ENCODE data around the gene FBXL7. TPM values are rescaled to one million over a fixed set of nuclear protein-coding genes. Genes with fewer than 3 reads are reported as not detected.

The FBXL7 gene
- polyA plus RNA-seq, 1 donor (not counting 4 experiments of a cell fraction or from before 2014, with no cell fraction given) = 0.22 TPM

GRCh38 chr5:15951550-15951949 lies 451.6 kb downstream of the FBXL7 start:
- Histone ChIP-seq H3K27me3 (ENCODE audit: control insufficient read depth, extremely low read depth, insufficient read depth, low read length) (no peaks in the 10 kb centered on the region), H3K4me2 (ENCODE audit: control insufficient read depth, extremely low read depth, insufficient read depth, low read depth, low read length) (no peak overlapping the region), H3K9me3 (ENCODE audit: control insufficient read depth, low read depth, low read length) (no peaks in the 10 kb centered on the region), H3K4me1 (ENCODE audit: control insufficient read depth, extremely low read depth, insufficient read depth, low read length) (no peaks in the 10 kb centered on the region), H2AFZ (ENCODE audit: control insufficient read depth, low read length) (no peak overlapping the region), H3K4me3 (ENCODE audit: control insufficient read depth in 2 of 3, extremely low read depth in 1 of 3, insufficient read depth in 2 of 3, low read depth in 1 of 3, low read length in 3 of 3) (no peak overlapping the region), H3K27ac (ENCODE audit: control insufficient read depth, insufficient read depth, low read length) (no peak overlapping the region), H3K36me3 (ENCODE audit: control insufficient read depth in 2 of 2, extremely low read depth in 1 of 2, insufficient read depth in 2 of 2, low read length in 2 of 2) (no peaks in the 10 kb centered on the region), H3K9me1 (ENCODE audit: control insufficient read depth, extremely low read depth, insufficient read depth, low read length) (no peaks in the 10 kb centered on the region), H3K9ac (ENCODE audit: control insufficient read depth, extremely low read depth, insufficient read depth, low read length) (no peak overlapping the region), H4K20me1 (ENCODE audit: control insufficient read depth, extremely low read depth, insufficient read depth, low read length) (no peaks in the 10 kb centered on the region), H3K79me2 (ENCODE audit: control insufficient read depth, insufficient read depth, low read length) (no peaks in the 10 kb centered on the region)
- no peak for DNase-seq (ENCODE audit: low read depth, low spot score)
- dilution Hi-C loops (cut with MboI; ENCODE audit: extremely low pct_ligation_motif_present, low sequenced_read_pairs) = no loop called here
- FAIRE-seq = no peak
- TF ChIP-seq EZH2 (IDR thresholded peaks at IDR 0.05; ENCODE audit: low read length) = no peak
- TF ChIP-seq, protein P1, sequence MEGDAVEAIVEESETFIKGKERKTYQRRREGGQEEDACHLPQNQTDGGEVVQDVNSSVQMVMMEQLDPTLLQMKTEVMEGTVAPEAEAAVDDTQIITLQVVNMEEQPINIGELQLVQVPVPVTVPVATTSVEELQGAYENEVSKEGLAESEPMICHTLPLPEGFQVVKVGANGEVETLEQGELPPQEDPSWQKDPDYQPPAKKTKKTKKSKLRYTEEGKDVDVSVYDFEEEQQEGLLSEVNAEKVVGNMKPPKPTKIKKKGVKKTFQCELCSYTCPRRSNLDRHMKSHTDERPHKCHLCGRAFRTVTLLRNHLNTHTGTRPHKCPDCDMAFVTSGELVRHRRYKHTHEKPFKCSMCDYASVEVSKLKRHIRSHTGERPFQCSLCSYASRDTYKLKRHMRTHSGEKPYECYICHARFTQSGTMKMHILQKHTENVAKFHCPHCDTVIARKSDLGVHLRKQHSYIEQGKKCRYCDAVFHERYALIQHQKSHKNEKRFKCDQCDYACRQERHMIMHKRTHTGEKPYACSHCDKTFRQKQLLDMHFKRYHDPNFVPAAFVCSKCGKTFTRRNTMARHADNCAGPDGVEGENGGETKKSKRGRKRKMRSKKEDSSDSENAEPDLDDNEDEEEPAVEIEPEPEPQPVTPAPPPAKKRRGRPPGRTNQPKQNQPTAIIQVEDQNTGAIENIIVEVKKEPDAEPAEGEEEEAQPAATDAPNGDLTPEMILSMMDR (optimal IDR thresholded peaks at IDR 0.05 in 1 of 3, IDR thresholded peaks at IDR 0.05 in 1 of 3, conservative IDR thresholded peaks at IDR 0.05 in 1 of 3; ENCODE audit: extremely low read depth in 1 of 3, insufficient read depth in 2 of 3, low read length in 3 of 3) = no peak

- no peaks in the 10 kb centered on the region for H3K27me3 ChIP-seq (ENCODE audit: control insufficient read depth, extremely low read depth, insufficient read depth, low read length)
- H3K79me2 ChIP-seq (ENCODE audit: control insufficient read depth, insufficient read depth, low read length) = no peaks in the 10 kb centered on the region
- no peaks in the 10 kb centered on the region for H3K36me3 ChIP-seq (ENCODE audit: control insufficient read depth in 2 of 2, extremely low read depth in 1 of 2, insufficient read depth in 2 of 2, low read length in 2 of 2)
- H3K4me1 ChIP-seq (ENCODE audit: control insufficient read depth, extremely low read depth, insufficient read depth, low read length) = no peaks in the 10 kb centered on the region
- TF ChIP-seq, protein P1 (optimal IDR thresholded peaks at IDR 0.05 in 1 of 3, IDR thresholded peaks at IDR 0.05 in 1 of 3, conservative IDR thresholded peaks at IDR 0.05 in 1 of 3; ENCODE audit: extremely low read depth in 1 of 3, insufficient read depth in 2 of 3, low read length in 3 of 3) = no peak
- TF ChIP-seq EZH2 (IDR thresholded peaks at IDR 0.05; ENCODE audit: low read length) = no peak
- H2AFZ ChIP-seq (ENCODE audit: control insufficient read depth, low read length) = no peak overlapping the region
- no peak overlapping the region for H3K4me3 ChIP-seq (ENCODE audit: control insufficient read depth in 2 of 3, extremely low read depth in 1 of 3, insufficient read depth in 2 of 3, low read depth in 1 of 3, low read length in 3 of 3)
- H3K9ac ChIP-seq (ENCODE audit: control insufficient read depth, extremely low read depth, insufficient read depth, low read length) = no peak overlapping the region
- no peak overlapping the region for H3K4me2 ChIP-seq (ENCODE audit: control insufficient read depth, extremely low read depth, insufficient read depth, low read depth, low read length)
- H3K27ac ChIP-seq (ENCODE audit: control insufficient read depth, insufficient read depth, low read length) = no peak overlapping the region
- dilution Hi-C loops (cut with MboI; ENCODE audit: extremely low pct_ligation_motif_present, low sequenced_read_pairs) = no loop called here
- no peaks in the 10 kb centered on the region for H4K20me1 ChIP-seq (ENCODE audit: control insufficient read depth, extremely low read depth, insufficient read depth, low read length)
- H3K9me1 ChIP-seq (ENCODE audit: control insufficient read depth, extremely low read depth, insufficient read depth, low read length) = no peaks in the 10 kb centered on the region
- H3K9me3 ChIP-seq (ENCODE audit: control insufficient read depth, low read depth, low read length) = no peaks in the 10 kb centered on the region
- DNase-seq (ENCODE audit: low read depth, low spot score) (no peak), FAIRE-seq (no peak)
Measured at GRCh38 chr5:15956622-15957021, 456.6 kb downstream of the FBXL7 start.
